GM12892 (cell line): ENCODE results near the gene MID1.

Experiments used
- POLR2A ChIP-seq: IDR thresholded peaks from 2 replicates; pipeline ENCODE4 v1.6.1; 2011; ENCODE audit warnings: low read depth, low read length, control low read depth
- TAF1 ChIP-seq: IDR thresholded peaks from 2 replicates; pipeline ENCODE4 v1.6.1; 2011; ENCODE audit warnings: low read depth, mild to moderate bottlenecking, control low read depth, low read length, borderline replicate concordance

- TF ChIP-seq TAF1 (no peak), POLR2A (no peak)
These were observed 108.1 kb downstream of the MID1 start for GRCh38 chrX:10512258-10512657.
